Measurements from ENCODE around the gene DLGAP1.

DLGAP1 gene

DNA sequence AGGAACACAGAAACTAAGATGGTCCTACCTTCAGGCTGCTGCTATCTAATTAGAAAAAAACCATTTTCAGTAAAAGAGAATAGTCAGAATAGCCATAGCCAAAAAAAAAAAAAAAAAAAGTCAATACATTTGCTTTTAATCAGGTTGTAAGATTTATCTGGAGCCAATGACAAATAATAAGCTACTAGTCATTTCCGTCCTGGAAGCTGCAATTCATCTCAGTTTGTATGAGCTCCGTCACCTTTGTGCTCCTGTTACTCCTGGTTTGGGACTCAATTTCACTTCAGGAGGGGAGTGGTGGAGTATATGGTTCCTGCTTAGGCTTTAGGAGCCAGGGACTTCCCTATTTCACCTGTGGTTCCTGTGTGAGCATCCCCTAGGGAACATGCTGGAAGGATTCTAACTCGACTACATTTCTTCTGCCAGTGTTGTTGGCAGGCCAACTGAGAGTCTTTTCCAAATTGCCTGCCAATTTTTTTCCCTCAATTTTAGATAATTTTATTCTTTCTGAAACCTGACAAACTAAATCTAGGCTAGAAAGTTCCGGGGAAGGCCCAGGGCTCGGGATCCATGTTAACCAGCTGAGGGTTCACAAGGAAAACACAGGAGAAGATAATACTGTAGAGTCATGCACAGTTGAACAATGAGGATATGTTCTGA lies 481.8 kb downstream of the DLGAP1 start:
- no peak for DNase-seq
- Mint-ChIP-seq H3K4me3 (no peak overlapping the region), H3K36me3 (ENCODE audit: low read depth) (peaks cover 3% of the 10 kb centered on the region), H3K4me1 (peaks cover 9% of the 10 kb centered on the region), H3K27ac (no peak overlapping the region), H3K27me3 (ENCODE audit: low read depth, poor library complexity) (no peaks in the 10 kb centered on the region), H3K9me3 (peaks cover under 1% of the 10 kb centered on the region)
- TF ChIP-seq, protein P1, sequence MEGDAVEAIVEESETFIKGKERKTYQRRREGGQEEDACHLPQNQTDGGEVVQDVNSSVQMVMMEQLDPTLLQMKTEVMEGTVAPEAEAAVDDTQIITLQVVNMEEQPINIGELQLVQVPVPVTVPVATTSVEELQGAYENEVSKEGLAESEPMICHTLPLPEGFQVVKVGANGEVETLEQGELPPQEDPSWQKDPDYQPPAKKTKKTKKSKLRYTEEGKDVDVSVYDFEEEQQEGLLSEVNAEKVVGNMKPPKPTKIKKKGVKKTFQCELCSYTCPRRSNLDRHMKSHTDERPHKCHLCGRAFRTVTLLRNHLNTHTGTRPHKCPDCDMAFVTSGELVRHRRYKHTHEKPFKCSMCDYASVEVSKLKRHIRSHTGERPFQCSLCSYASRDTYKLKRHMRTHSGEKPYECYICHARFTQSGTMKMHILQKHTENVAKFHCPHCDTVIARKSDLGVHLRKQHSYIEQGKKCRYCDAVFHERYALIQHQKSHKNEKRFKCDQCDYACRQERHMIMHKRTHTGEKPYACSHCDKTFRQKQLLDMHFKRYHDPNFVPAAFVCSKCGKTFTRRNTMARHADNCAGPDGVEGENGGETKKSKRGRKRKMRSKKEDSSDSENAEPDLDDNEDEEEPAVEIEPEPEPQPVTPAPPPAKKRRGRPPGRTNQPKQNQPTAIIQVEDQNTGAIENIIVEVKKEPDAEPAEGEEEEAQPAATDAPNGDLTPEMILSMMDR (IDR thresholded peaks at IDR 0.05), result no peak

GRCh38 chr18:3972291-3972930 lies 482.7 kb downstream of the DLGAP1 start:
- H3K4me1 Mint-ChIP-seq, result peaks cover 18% of the 10 kb centered on the region
- no peaks in the 10 kb centered on the region for H3K36me3 Mint-ChIP-seq (ENCODE audit: low read depth)
- DNase-seq, result no peak
- TF ChIP-seq, protein P1 (IDR thresholded peaks at IDR 0.05), result no peak
- no peaks in the 10 kb centered on the region for H3K27me3 Mint-ChIP-seq (ENCODE audit: low read depth, poor library complexity)
- no peaks in the 10 kb centered on the region for H3K9me3 Mint-ChIP-seq
- no peak overlapping the region for H3K4me3 Mint-ChIP-seq
- no peak overlapping the region for H3K27ac Mint-ChIP-seq

- peaks cover 33% of the 10 kb centered on the region for H3K4me1 Mint-ChIP-seq
- H3K36me3 Mint-ChIP-seq (ENCODE audit: low read depth), result no peaks in the 10 kb centered on the region
- H3K27me3 Mint-ChIP-seq (ENCODE audit: low read depth, poor library complexity), result no peaks in the 10 kb centered on the region
- H3K4me3 Mint-ChIP-seq, result no peak overlapping the region
- H3K9me3 Mint-ChIP-seq, result no peaks in the 10 kb centered on the region
- TF ChIP-seq, protein P1 (IDR thresholded peaks at IDR 0.05), result no peak
- H3K27ac Mint-ChIP-seq, result no peak overlapping the region
- no peak for DNase-seq
Measured at GRCh38 chr18:3970929-3971328, 484.2 kb downstream of the DLGAP1 start.

DNA sequence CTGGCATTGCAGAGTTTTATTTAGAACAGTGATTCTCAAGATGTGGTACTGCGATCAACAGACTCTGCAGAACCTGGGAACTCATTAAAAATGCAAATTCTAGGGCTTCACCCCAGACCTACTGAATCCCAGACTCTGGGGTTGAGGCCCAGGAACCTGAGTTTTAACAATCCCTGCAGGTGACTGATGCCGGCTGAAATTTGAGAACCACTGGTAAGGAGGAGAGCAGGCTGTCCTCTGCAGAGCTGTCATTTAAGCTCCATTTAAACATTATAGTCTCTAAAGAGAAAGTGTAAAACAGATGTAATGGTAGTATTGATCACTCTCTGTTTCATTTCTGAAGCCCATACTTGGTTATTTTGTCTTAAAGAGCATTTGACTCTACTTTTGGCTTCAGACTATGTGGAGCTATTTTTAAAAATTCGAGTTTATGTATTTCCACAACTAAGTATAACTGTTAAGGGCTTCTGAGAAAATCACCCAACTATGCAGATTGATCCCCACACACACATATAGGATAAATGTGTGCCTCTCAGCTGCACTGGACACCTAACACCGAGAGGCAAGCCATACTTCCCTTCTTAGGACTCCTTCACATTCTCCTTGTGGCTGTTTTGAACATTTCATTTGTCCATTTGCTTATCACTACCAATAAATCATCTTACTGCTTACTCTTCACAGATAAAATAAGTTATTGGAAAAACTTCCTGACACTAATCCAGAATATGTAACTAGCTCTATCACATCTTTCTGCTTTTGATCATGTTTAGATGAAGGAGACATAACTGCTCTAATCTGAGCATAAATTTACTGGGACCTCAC lies 487.5 kb downstream of the DLGAP1 start:
- Mint-ChIP-seq H3K9me3 (no peaks in the 10 kb centered on the region), H3K4me3 (no peak overlapping the region), H3K27me3 (ENCODE audit: low read depth, poor library complexity) (peaks cover 6% of the 10 kb centered on the region), H3K4me1 (peaks cover 42% of the 10 kb centered on the region), H3K36me3 (ENCODE audit: low read depth) (no peaks in the 10 kb centered on the region), H3K27ac (no peak overlapping the region)
- DNase-seq, result no peak
- TF ChIP-seq, protein P1 (IDR thresholded peaks at IDR 0.05), result no peak

DNA sequence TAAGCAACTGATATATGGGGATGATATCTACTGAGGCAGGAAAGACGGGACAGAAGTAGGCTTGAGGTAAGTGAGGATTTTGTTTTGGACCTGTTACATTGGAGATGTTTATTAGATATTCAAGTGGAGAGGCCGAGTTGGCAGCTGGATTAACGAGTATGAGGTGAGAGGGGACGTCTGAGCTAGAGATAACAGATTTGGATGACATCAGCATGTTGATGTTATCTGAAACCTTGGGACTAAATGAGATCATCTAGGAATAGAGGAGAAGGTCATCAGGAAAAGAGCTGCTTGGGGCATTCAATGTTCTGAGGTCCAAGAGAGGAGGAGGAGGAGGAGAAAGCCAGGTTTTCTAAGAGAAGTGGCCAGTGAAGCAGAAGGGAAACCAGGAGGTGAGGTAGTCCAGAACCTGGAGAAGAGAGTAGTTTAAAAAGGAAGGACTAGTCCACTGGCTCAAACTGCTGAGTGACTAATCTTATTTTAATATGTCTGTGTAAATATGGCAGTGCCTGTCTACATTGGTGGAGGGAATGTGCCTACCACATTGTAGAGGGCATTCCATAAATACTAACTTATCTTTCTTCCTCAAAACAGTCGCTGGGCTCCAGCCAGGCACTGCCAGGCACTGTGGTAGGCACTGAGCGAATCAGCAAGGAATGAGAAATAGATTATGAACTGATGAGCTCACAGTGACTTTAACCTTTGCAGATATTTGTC lies 488.3 kb downstream of the DLGAP1 start:
- no peak for DNase-seq
- H3K36me3 Mint-ChIP-seq (ENCODE audit: low read depth), result no peaks in the 10 kb centered on the region
- peak overlapping the region; percentile 68 for H3K27ac Mint-ChIP-seq
- peaks cover 36% of the 10 kb centered on the region for H3K4me1 Mint-ChIP-seq
- TF ChIP-seq, protein P1 (IDR thresholded peaks at IDR 0.05), result no peak
- H3K27me3 Mint-ChIP-seq (ENCODE audit: low read depth, poor library complexity), result peaks cover 6% of the 10 kb centered on the region
- no peak overlapping the region for H3K4me3 Mint-ChIP-seq
- H3K9me3 Mint-ChIP-seq, result no peaks in the 10 kb centered on the region

All from nephron progenitor cell (in vitro differentiated cells).